Activated T-cell treated with anti-CD3 and anti-CD28 coated beads, Interleukin-2, amount 50 U/mL, for 48 hours (primary cell): ENCODE results near the gene CWH43.
"Not testable (repeated sequence)": the region's sequence is repeated elsewhere in the genome, so short reads cannot be mapped to it uniquely, and the experiment has no call there.

Experiments
- DNase-seq, 2 experiments: peaks; one replicate each; pipeline ENCODE4 v3.0.0-alpha.2; 2020

The CWH43 gene

GRCh38 chr4:48979914-48980579 is 6.0 kb upstream of the CWH43 start:
- DNase-seq: no peak

GRCh38 chr4:48984005-48984404 is 2.1 kb upstream of the CWH43 start:
- DNase-seq: not testable (repeated sequence)

- DNase-seq: no peak
These were observed 486 bp upstream of the CWH43 start for GRCh38 chr4:48985602-48985975.

GRCh38 chr4:48986654-48987164 is 634 bp downstream of the CWH43 start:
- no peak for DNase-seq

GRCh38 chr4:48989461-48990203 is 3.6 kb downstream of the CWH43 start:
- DNase-seq: no peak

- no peak for DNase-seq
These were observed 5.3 kb downstream of the CWH43 start for GRCh38 chr4:48991357-48991756.

- no peak for DNase-seq
These were observed 11.9 kb downstream of the CWH43 start for GRCh38 chr4:48997962-48998361.

- no peak for DNase-seq
These were observed 12.4 kb downstream of the CWH43 start for GRCh38 chr4:48998440-48998839.

GRCh38 chr4:49000806-49001205 is 14.7 kb downstream of the CWH43 start:
- no peak for DNase-seq

- DNase-seq: no peak
These were observed 16.9 kb downstream of the CWH43 start for GRCh38 chr4:49002931-49003330.

- DNase-seq: no peak
These were observed 32.7 kb downstream of the CWH43 start for GRCh38 chr4:49018718-49019295.

GRCh38 chr4:49032440-49033161 is 46.5 kb downstream of the CWH43 start:
- DNase-seq: peak; percentile 33 to 37

GRCh38 chr4:49036528-49036927 is 50.5 kb downstream of the CWH43 start:
- DNase-seq: no peak

- DNase-seq: no peak
These were observed 58.2 kb downstream of the CWH43 start for GRCh38 chr4:49044270-49044669.

- DNase-seq: no peak
These were observed 72.2 kb downstream of the CWH43 start for GRCh38 chr4:49058306-49058705.

- DNase-seq: no peak
These were observed 77.6 kb downstream of the CWH43 start for GRCh38 chr4:49063670-49064069.

- DNase-seq: not testable (repeated sequence)
These were observed 86.1 kb downstream of the CWH43 start for GRCh38 chr4:49072196-49072595.

GRCh38 chr4:49091883-49092282 is 105.8 kb downstream of the CWH43 start:
- DNase-seq: not testable (repeated sequence)

- not testable (repeated sequence) for DNase-seq
These were observed 106.6 kb downstream of the CWH43 start for GRCh38 chr4:49092608-49093135.

- not testable (repeated sequence) for DNase-seq
These were observed 110.1 kb downstream of the CWH43 start for GRCh38 chr4:49096215-49096614.

- not testable (repeated sequence) for DNase-seq
These were observed 110.6 kb downstream of the CWH43 start for GRCh38 chr4:49096627-49097026.

- not testable (repeated sequence) for DNase-seq
These were observed 111.0 kb downstream of the CWH43 start for GRCh38 chr4:49097071-49097470.

- DNase-seq: not testable (repeated sequence)
These were observed 111.4 kb downstream of the CWH43 start for GRCh38 chr4:49097505-49097904.
